EL (cell line): Measurements from ENCODE around the gene SMYD1.
A peak's percentile ranks its signal among the peaks of the same experiment; 100 is the strongest.
"Not testable (repeated sequence)": the region's sequence is repeated elsewhere in the genome, so short reads cannot be mapped to it uniquely, and the experiment has no call there.

ENCODE experiments used
- DNase-seq: peaks from one replicate; pipeline ENCODE4 v3.0.0-alpha.2; 2016

The SMYD1 gene

DNA sequence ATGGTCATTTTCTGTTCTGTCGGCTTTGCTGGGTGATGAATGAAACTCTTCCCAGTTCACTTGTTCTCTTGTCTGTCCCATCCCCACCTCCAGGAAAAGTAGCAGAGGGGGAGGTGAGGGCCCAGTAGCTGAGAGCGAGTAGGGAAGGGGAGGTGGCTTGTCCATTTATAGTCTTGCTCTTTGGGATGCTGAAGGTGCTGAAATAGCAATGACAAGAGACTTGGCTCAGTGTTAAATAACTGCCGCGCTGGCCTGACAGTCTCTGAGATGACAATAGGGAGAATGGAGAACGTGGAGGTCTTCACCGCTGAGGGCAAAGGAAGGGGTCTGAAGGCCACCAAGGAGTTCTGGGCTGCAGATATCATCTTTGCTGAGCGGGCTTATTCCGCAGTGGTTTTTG is at the start of gene SMYD1:
Gene SMYD1, plus strand, starts transcription at position 228 of the 400 bp plus-strand sequence. Its CDS starts 40 bp downstream, at position 268.
- DNase-seq = no peak

DNA sequence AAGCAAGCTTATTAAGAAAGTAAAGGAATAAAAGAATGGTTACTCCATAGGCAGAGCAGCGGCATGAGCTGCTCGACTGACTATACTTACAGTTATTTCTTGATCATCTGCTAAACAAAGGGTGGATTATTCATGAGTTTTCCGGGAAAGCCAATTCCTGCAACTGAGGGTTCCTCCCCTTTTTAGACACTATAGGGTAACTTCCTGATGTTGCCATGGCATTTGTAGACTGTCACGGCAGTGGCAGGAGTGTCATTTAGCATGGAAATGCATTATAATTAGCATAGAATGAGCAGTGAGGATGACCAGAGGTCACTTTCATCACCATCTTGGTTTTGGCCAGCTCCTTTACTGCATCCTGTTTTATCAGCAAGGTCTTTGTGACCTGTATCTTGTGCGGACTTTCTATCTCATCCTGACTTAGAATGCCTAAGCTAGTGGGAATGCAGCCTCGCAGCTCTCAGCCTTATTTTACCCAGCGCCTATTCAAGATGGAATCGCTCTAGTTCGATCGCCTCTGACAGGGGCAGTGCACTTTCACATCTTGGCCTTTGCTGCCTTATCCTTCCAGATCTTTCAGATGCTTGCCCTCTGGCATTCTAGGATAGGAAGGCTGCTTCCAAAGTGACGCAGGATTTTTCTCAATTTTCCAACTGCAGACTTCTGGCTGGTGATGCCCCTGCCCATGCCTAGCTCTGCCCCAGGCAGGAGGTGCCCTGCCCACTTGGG is 49.4 kb upstream of the SMYD1 start:
- DNase-seq = not testable (repeated sequence)

DNA sequence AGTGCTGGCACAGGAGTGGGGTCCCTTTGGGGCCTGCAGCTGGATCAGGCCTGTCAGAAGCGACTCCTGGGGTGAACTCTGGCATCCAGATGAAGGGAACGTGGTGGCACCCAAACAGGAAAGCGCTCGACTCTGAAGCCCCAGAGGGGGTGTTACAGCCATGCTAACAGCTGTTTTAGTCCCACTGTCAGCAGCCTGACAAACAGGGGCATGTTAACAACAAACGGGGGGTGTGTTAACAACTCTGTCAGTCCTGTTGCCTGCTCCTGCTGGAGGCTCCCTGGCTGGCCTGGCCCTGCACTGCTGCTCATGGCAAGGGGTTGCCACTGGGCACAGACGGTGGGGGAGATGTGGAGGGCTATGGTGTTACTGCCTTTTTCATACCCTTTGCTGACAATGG is 48.7 kb upstream of the SMYD1 start:
- no peak for DNase-seq

DNA sequence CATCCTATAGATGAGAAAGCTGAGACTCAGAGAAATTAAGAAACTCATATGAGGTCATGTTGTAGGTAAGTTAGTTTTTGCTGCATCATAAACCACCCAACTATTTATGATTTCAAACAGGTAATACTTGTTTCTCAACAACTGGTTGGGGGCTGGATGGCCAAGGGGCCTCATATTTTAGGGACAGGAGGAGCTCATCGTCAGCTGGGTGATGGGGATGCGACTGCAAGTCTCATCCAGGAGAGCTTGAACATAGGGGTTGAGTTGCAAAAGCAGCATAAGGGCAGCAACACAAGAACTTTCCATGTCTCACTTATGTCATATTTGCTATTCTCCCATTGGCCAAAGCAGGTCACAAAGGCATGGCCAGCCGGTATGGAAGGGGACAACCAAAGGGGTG is 47.6 kb upstream of the SMYD1 start:
- DNase-seq = no peak

DNA sequence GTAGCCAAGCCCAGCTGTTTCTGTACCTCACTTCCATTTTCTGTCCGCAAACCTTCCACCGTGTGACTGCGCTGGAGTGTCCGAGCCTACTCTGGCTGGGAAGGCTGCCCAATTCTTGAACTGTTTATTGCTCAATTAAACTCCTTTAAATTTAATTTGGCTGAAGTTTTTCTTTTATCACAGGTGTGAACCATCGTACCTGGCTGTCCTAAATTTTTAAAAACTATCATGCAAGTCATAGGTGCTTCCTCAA is 45.0 kb upstream of the SMYD1 start:
- no peak for DNase-seq

GRCh38 chr2:88024509-88024908 is 43.1 kb upstream of the SMYD1 start:
- no peak for DNase-seq

GRCh38 chr2:88027697-88028389 is 39.8 kb upstream of the SMYD1 start:
- DNase-seq = no peak

- no peak for DNase-seq
Observed at GRCh38 chr2:88028931-88029330, 38.7 kb upstream of the SMYD1 start.

GRCh38 chr2:88032070-88032702 is 35.4 kb upstream of the SMYD1 start:
- no peak for DNase-seq

DNA sequence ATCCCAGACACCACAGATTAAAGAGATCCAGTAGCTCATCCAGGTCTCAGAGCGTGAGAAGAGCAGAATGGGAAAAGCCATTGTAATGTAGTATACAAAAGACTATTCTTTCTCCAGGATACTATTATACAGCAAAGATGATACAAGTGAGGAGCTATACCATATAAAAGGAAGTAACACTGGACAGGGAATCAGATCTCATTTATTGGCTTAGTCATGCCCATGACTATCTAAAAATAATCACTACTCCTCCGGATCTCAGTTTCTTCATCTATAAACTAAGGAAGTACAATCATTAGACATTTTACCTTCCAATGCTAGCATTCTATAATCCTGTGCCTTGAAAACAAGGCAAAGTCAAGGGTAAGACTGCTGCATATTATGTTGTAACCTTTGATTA is 31.4 kb upstream of the SMYD1 start:
- no peak for DNase-seq

DNA sequence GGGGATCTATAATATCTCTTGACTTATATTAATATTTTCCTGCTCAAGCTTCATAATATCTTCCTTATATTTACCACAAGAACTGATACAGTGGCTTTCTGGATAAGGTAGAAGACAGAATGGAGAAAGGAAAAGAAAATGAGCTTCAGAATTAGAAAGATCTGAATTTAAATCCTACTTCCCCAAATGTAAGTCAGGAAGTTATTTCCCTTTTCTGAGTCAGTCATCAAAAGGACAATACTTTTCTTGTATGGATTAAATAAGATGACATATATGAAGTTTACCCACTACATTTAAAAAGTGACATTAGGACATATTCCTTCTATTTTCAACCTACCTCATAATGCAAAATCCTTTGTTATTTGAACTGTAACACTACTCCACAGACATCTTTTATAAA is 31.0 kb upstream of the SMYD1 start:
- DNase-seq = no peak

- peak; percentile 92 for DNase-seq
Observed at GRCh38 chr2:88038263-88039105, 29.1 kb upstream of the SMYD1 start.

- no peak for DNase-seq
Observed at GRCh38 chr2:88042476-88042875, 25.1 kb upstream of the SMYD1 start.

DNA sequence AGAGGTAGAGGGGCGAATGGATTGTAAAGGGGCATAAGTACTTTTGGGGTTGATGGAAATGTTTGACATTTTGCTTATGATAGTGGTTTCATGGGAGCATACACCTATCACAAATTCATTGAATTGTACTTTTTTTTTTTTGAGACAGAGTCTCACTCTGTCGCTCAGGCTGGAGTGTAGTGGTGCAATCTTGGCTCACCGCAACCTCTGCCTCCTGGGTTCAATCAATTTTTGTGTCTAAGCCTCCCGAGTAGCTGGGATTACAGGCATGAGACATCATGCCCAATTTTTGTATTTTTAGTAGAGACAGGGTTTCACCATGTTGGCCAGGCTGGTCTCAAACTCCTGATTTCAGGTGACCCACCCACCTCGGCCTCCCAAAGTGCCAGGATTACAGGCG is 22.1 kb upstream of the SMYD1 start:
- not testable (repeated sequence) for DNase-seq

- DNase-seq = no peak
Observed at GRCh38 chr2:88048541-88048940, 19.1 kb upstream of the SMYD1 start.

DNA sequence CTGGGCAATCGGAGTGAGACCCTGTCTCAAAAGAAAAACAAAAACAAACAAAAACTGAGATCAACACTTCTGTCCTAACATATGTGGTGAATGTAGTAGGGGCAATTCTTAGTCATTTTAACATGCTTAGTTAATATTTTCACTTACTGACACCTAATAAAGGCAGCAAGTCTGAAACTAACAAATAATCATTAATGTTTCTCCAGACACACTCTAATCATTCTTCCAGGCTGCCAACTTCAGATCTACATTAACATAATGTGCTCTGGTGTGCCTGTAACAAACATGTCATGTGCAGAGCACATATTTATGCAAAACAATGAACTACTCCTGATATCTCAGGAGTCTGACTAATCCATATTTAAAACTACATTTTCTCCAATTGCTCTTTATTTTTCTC is 18.0 kb upstream of the SMYD1 start:
- no peak for DNase-seq

GRCh38 chr2:88051792-88052191 is 15.8 kb upstream of the SMYD1 start:
- DNase-seq = no peak

DNA sequence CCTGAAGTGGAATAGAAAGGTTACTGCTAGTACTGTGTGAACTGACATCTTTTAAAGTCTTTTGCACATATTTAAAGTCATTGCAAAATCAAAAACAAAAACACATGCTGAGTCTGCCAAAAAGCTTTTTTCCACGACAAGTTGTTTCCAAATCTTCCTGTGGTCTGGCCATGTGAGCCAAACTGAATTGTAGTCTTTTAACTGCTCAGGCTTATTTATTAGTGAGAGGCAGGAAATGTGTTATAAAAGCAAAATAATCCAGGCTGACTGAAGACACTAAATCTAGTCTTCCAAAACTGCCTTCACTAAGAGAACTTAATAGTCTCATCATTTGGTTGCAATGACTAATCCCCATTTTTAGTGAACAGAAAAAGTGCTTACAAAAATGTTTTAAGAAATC is 14.3 kb upstream of the SMYD1 start:
- DNase-seq = peak; percentile 3

- DNase-seq = peak; percentile 9
Observed at GRCh38 chr2:88053934-88054781, 13.5 kb upstream of the SMYD1 start.

- DNase-seq = peak; percentile 30
Observed at GRCh38 chr2:88054782-88055370, 12.7 kb upstream of the SMYD1 start.

DNA sequence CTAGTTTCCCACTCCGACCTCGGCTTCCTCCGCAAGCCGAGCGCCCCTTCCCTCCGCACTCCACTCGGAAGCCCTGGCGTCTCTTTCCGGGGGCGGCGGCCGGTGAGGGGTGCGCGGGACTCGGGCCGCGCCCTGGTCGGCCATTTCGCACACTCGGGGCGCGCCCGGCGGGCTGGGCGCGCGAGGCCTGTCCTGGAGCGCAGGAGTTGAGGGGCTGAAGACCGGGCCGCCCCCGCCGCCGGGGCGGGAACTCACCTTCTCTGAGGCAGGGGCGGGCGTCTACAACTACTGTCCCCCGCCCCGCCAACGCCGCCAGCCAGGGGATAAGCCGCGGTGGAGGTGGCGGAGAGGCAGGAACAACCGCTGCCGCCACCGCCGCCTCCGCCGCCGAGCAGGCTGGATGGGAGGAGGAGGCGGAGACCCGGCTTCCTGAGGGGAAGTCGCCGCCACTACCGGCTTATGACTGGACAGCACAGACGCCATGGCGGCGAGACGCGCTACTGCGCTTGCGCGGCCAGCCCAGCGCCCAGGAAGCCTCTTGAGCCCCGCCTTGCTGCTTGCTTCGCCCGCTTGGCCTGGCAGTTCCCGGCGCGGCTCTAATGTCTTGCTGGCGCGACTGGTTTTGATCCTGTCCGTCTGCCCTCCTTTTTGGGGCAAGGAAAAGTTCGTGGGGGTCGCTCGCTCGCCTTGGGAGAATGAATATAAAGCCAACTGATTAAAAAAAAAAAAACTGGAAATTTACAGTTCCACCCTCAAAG is 12.1 kb upstream of the SMYD1 start, which contains the start of gene KRCC1:
Gene KRCC1, minus strand, starts transcription at position 413 of the 758 bp plus-strand sequence. CDS start 27,220 bp downstream, outside the sequence.
- peak; percentile 94 for DNase-seq
